Breast epithelium (tissue), 3 donors: ENCODE results near the gene SUCO.

Experiments
- POLR2A ChIP-seq: fragments of 450-650 bp; IDR thresholded peaks from one replicate; pipeline ENCODE4 v1.6.1; 2016; ENCODE audit warnings: antibody characterized with exemption, mild to moderate bottlenecking, moderate library complexity
- TF ChIP-seq, protein P1 (sequence below), 3 donors: fragments of 450-650 bp; IDR thresholded peaks; one replicate each; pipeline ENCODE4 v1.5.1; 2016 to 2017; ENCODE audit warnings: antibody characterized with exemption in 3 of 3, mild to moderate bottlenecking in 3 of 3, moderate library complexity in 3 of 3

DNA sequence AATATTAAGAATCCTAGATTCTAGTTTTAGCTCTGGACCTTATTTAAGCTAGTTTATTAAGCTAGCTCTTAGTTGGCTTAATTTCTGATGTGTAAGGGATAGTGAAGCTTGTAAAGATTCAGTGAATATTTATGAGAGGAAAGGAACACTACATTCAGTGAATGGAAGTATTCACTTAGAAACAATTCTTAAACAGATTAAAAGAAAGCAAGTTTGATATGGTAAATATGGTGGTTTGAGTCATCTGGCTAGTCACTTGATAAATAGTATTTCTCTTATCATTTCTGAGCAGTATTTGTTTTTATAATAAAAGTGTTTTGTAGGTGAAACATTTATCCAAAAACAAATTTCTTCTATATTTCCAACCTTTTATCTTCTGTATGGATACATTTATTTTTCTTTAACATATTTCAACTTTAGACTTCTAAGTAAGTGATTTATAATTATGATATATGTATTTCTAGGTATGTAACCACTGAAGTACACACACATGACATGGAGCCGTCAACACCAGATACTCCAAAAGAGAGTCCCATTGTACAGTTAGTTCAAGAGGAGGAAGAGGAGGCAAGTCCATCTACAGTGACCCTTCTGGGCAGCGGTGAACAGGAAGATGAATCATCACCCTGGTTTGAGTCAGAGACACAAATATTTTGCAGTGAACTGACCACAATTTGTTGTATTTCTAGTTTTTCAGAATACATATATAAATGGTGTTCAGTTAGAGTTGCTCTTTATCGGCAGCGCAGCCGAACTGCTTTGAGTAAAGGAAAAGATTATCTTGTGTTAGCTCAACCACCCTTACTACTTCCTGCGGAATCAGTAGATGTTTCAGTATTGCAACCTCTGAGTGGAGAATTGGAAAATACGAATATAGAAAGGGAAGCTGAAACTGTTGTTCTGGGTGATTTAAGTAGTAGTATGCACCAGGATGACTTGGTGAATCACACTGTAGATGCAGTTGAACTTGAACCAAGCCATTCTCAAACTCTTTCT is 55.6 kb downstream of the SUCO start:
- TF ChIP-seq, protein P1, sequence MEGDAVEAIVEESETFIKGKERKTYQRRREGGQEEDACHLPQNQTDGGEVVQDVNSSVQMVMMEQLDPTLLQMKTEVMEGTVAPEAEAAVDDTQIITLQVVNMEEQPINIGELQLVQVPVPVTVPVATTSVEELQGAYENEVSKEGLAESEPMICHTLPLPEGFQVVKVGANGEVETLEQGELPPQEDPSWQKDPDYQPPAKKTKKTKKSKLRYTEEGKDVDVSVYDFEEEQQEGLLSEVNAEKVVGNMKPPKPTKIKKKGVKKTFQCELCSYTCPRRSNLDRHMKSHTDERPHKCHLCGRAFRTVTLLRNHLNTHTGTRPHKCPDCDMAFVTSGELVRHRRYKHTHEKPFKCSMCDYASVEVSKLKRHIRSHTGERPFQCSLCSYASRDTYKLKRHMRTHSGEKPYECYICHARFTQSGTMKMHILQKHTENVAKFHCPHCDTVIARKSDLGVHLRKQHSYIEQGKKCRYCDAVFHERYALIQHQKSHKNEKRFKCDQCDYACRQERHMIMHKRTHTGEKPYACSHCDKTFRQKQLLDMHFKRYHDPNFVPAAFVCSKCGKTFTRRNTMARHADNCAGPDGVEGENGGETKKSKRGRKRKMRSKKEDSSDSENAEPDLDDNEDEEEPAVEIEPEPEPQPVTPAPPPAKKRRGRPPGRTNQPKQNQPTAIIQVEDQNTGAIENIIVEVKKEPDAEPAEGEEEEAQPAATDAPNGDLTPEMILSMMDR (IDR thresholded peaks at IDR 0.05), result no peak
- TF ChIP-seq POLR2A, result no peak
